GM21367 (cell line): ENCODE measurements around the gene NAV1.
"Not testable (repeated sequence)": the region's sequence is repeated elsewhere in the genome, so short reads cannot be mapped to it uniquely, and the experiment has no call there.

Experiments
- ATAC-seq: cut with Tn5 transposase; IDR thresholded peaks from one replicate; pipeline ENCODE4 v1.9.1; 2021; ENCODE audit not compliant: unreplicated experiment

NAV1 gene

GRCh38 chr1:201545851-201546492 is 7.0 kb downstream of the NAV1 start:
- ATAC-seq: no peak

- not testable (repeated sequence) for ATAC-seq
Observed at GRCh38 chr1:201549522-201549921, 10.6 kb downstream of the NAV1 start.

GRCh38 chr1:201551096-201551495 is 12.2 kb downstream of the NAV1 start:
- ATAC-seq: no peak

- ATAC-seq: no peak
Observed at GRCh38 chr1:201551877-201552731, 13.2 kb downstream of the NAV1 start.

GRCh38 chr1:201552941-201553351 is 14.0 kb downstream of the NAV1 start:
- no peak for ATAC-seq

- no peak for ATAC-seq
Observed at GRCh38 chr1:201553496-201554189, 14.7 kb downstream of the NAV1 start.

- ATAC-seq: no peak
Observed at GRCh38 chr1:201554190-201554600, 15.3 kb downstream of the NAV1 start.

- no peak for ATAC-seq
Observed at GRCh38 chr1:201554789-201555592, 16.1 kb downstream of the NAV1 start.

- ATAC-seq: no peak
Observed at GRCh38 chr1:201555593-201555945, 16.6 kb downstream of the NAV1 start.

- ATAC-seq: no peak
Observed at GRCh38 chr1:201556841-201557571, 18.1 kb downstream of the NAV1 start.

- no peak for ATAC-seq
Observed at GRCh38 chr1:201557572-201557958, 18.6 kb downstream of the NAV1 start.

GRCh38 chr1:201559679-201560162 is 20.8 kb downstream of the NAV1 start:
- no peak for ATAC-seq

GRCh38 chr1:201560328-201561194 is 21.6 kb downstream of the NAV1 start:
- ATAC-seq: no peak

- no peak for ATAC-seq
Observed at GRCh38 chr1:201561195-201561564, 22.3 kb downstream of the NAV1 start.

GRCh38 chr1:201561601-201562000 is 22.7 kb downstream of the NAV1 start:
- no peak for ATAC-seq

GRCh38 chr1:201562257-201562656 is 23.3 kb downstream of the NAV1 start:
- ATAC-seq: no peak

GRCh38 chr1:201562659-201563405 is 23.9 kb downstream of the NAV1 start:
- ATAC-seq: no peak

- no peak for ATAC-seq
Observed at GRCh38 chr1:201563406-201563780, 24.5 kb downstream of the NAV1 start.

GRCh38 chr1:201563941-201564340 is 25.0 kb downstream of the NAV1 start:
- no peak for ATAC-seq
